ENCODE results near the gene TCP11.
"Not testable (repeated sequence)": the region's sequence is repeated elsewhere in the genome, so short reads cannot be mapped to it uniquely, and the experiment has no call there.

TCP11 gene

DNA sequence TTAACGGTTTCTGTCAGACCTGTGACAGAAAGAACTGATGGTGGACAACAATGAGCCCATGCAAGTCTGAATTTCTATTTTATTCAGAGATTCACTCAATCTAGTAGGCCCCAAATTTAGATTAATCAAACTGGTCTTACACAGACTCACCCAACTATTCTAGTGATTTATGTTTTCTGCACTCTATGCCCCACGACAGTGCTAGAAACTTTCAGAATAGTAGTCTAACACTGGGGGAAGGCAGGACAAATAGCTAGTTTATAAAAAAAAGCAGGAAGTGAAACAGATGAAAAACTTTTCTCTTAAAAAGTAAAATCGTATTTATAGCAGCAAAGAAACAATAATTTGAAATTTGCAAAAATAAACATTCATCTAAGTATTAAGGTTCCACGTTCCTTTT lies 5.0 kb downstream of the TCP11 start:
- no peak for DNase-seq (ENCODE audit: low spot score)
- in situ Hi-C loops (cut with MboI; ENCODE audit: low pct_unique_long_range_greater_than_20kb, low sequenced_read_pairs, unreplicated experiment), result loop anchor here (10.0 kb wide), 1 partner anchor 151 kb away; no protein-coding TSS in a partner anchor
- no peak for TF ChIP-seq CTCF (IDR thresholded peaks at IDR 0.05; ENCODE audit: extremely low read depth, insufficient read depth, missing control alignments)

DNA sequence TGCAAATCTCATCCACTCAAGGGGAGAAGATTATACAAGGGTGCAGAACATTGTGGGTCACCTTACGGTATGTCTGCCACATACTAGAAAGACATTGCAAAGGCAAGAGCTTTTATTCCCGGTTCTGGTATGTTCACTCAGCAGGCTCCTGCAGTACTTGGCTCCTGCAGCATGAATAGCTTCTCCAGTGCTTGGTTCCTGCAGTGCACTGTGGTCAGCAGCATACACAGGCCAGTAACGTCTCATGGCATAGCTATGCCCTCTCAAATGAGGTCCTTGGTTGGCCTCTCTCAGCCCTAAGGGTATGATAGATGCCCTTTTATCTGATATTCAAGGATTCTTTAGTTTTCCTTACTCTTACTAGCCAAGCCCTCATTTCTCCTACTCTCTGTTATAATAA lies 12.6 kb downstream of the TCP11 start:
- no peak for DNase-seq (ENCODE audit: low spot score)
- in situ Hi-C loops (cut with MboI; ENCODE audit: low pct_unique_long_range_greater_than_20kb, low sequenced_read_pairs, unreplicated experiment), result no loop called here
- no peak for TF ChIP-seq CTCF (IDR thresholded peaks at IDR 0.05; ENCODE audit: extremely low read depth, insufficient read depth, missing control alignments)

GRCh38 chr6:35128042-35128441 lies 13.1 kb downstream of the TCP11 start:
- no peak for TF ChIP-seq CTCF (IDR thresholded peaks at IDR 0.05; ENCODE audit: extremely low read depth, insufficient read depth, missing control alignments)
- in situ Hi-C loops (cut with MboI; ENCODE audit: low pct_unique_long_range_greater_than_20kb, low sequenced_read_pairs, unreplicated experiment), result no loop called here
- no peak for DNase-seq (ENCODE audit: low spot score)

DNA sequence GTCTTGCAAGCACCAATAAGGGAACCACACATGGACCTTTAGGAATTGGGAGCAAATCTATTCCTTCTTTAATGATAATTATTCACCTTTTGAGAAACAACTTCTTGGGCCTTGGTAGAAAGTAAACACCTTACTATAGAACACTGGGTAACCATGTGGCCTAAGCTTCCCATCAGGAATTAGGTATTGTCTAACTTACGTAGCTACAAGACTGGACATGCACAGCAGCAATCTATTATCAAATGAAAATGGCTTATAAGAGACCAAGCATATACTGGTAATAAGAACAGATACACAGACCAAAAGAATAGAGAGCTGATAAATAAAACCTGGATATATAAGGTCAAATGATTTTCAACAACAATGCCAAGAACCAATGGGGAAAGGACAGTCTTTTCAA lies 16.8 kb downstream of the TCP11 start:
- in situ Hi-C loops (cut with MboI; ENCODE audit: low pct_unique_long_range_greater_than_20kb, low sequenced_read_pairs, unreplicated experiment), result no loop called here
- TF ChIP-seq CTCF (IDR thresholded peaks at IDR 0.05; ENCODE audit: extremely low read depth, insufficient read depth, missing control alignments), result no peak
- no peak for DNase-seq (ENCODE audit: low spot score)

GRCh38 chr6:35120746-35121145 lies 20.4 kb downstream of the TCP11 start:
- no peak for DNase-seq (ENCODE audit: low spot score)
- in situ Hi-C loops (cut with MboI; ENCODE audit: low pct_unique_long_range_greater_than_20kb, low sequenced_read_pairs, unreplicated experiment), result no loop called here
- no peak for TF ChIP-seq CTCF (IDR thresholded peaks at IDR 0.05; ENCODE audit: extremely low read depth, insufficient read depth, missing control alignments)

- no peak for TF ChIP-seq CTCF (IDR thresholded peaks at IDR 0.05; ENCODE audit: extremely low read depth, insufficient read depth, missing control alignments)
- DNase-seq (ENCODE audit: low spot score), result no peak
- in situ Hi-C loops (cut with MboI; ENCODE audit: low pct_unique_long_range_greater_than_20kb, low sequenced_read_pairs, unreplicated experiment), result no loop called here
Observed at GRCh38 chr6:35108309-35108885, 32.7 kb downstream of the TCP11 start.

GRCh38 chr6:35107761-35108160 lies 33.4 kb downstream of the TCP11 start:
- DNase-seq (ENCODE audit: low spot score); in situ Hi-C loops (cut with MboI; ENCODE audit: low pct_unique_long_range_greater_than_20kb, low sequenced_read_pairs, unreplicated experiment): not testable (repeated sequence)

DNA sequence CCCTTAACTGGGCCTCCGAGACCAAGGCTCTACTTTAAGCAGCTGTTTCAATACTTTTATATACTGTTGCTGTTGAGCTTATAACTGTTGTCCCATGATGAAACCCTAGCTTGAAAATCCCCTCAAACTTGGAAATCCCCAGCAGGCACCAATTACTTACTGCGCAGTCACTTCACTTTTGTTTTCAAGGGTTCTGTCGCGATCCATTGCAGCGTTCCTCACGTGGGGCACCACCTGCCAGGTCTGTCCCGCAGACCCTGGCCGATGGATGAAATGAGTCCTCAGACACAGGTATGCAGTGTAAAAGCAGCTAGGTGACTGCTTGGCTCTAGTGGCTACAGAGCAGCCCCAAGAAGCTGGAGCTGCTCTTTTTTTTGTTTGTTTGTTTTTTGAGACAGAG lies 33.9 kb downstream of the TCP11 start:
- in situ Hi-C loops (cut with MboI; ENCODE audit: low pct_unique_long_range_greater_than_20kb, low sequenced_read_pairs, unreplicated experiment), result not testable (repeated sequence)

DNA sequence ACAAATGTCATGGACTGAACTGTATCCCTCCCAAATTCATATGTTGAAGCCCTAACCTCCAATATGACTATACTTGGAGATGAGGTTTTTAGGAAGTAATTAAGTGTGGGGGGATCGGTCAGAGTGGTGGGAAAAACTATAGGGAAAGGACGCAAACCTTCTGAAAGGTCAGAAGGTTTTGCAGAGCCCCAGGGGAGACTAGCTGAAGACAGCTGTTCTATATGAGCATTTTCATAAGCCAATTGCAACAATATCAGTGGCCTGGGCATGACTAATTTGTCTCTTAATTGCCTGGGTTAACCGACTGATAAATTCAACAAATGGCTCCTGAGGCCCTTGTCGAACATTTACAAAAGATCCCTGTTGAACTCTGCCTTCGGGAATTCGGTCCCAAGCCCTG lies 35.1 kb downstream of the TCP11 start:
- in situ Hi-C loops (cut with MboI; ENCODE audit: low pct_unique_long_range_greater_than_20kb, low sequenced_read_pairs, unreplicated experiment); DNase-seq (ENCODE audit: low spot score): not testable (repeated sequence)

More for the DNA sequence above, 33.9 kb downstream of the TCP11 start:
- not testable (repeated sequence) for DNase-seq (ENCODE audit: low spot score)
